ENCODE measurements around the gene CDH23. TPM values are rescaled to one million over a fixed set of nuclear protein-coding genes. Genes with fewer than 3 reads are reported as not detected.

Gene CDH23
- total RNA-seq, 2 donors from 2014 or later, result 3.9 to 74.8 TPM

DNA sequence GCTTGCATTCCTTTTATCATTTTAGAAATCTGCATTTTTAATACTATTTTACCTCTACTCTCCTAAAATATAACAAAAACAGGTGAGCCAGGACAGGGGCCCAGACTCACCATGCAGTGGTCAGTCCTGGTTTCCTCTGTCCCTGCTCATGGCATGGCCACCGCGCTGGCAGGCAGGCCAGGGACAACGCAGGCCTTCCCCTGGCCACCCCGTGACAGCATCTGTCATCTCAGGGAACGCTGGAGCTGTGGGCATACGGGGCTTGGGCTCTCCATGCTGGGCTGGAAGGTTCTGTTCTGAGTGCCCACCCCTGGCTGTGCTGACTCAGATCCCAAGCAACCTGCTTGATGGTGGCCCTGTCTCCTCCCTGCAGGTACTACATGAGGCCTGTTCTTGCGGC lies 35.1 kb upstream of the CDH23 start:
- Histone ChIP-seq H3K27ac (no peak overlapping the region), H3K36me3 (no peaks in the 10 kb centered on the region), H3K27me3 (replicated peaks; ENCODE audit: insufficient read depth) (no peaks in the 10 kb centered on the region), H3K9me3 (no peaks in the 10 kb centered on the region), H3K4me3 (no peak overlapping the region), H3K4me1 (replicated peaks) (no peaks in the 10 kb centered on the region)
- intact Hi-C loops (cut with DNase I), result no loop called here
- TF ChIP-seq POLR2A (IDR thresholded peaks at IDR 0.05), result no peak
- TF ChIP-seq, protein P1, sequence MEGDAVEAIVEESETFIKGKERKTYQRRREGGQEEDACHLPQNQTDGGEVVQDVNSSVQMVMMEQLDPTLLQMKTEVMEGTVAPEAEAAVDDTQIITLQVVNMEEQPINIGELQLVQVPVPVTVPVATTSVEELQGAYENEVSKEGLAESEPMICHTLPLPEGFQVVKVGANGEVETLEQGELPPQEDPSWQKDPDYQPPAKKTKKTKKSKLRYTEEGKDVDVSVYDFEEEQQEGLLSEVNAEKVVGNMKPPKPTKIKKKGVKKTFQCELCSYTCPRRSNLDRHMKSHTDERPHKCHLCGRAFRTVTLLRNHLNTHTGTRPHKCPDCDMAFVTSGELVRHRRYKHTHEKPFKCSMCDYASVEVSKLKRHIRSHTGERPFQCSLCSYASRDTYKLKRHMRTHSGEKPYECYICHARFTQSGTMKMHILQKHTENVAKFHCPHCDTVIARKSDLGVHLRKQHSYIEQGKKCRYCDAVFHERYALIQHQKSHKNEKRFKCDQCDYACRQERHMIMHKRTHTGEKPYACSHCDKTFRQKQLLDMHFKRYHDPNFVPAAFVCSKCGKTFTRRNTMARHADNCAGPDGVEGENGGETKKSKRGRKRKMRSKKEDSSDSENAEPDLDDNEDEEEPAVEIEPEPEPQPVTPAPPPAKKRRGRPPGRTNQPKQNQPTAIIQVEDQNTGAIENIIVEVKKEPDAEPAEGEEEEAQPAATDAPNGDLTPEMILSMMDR (IDR thresholded peaks at IDR 0.05), result no peak
- no peak for TF ChIP-seq POLR2AphosphoS5 (IDR thresholded peaks at IDR 0.05)
- DNase-seq (ENCODE audit: low spot score), result no peak
- 94% methylated on average over 7 of the region's 7 CpGs for WGBS

DNA sequence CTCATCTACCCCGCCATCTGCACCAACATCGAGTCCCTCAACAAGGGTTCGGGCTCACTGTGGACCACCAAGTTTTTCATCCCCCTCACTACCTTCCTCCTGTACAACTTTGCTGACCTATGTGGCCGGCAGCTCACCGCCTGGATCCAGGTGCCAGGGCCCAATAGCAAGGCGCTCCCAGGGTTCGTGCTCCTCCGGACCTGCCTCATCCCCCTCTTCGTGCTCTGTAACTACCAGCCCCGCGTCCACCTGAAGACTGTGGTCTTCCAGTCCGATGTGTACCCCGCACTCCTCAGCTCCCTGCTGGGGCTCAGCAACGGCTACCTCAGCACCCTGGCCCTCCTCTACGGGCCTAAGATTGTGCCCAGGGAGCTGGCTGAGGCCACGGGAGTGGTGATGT lies 34.6 kb upstream of the CDH23 start:
- H3K36me3 ChIP-seq, result no peaks in the 10 kb centered on the region
- no peak for DNase-seq (ENCODE audit: low spot score)

GRCh38 chr10:71363936-71364335 lies 32.8 kb upstream of the CDH23 start:
- no peak for DNase-seq (ENCODE audit: low spot score)
- no peaks in the 10 kb centered on the region for H3K9me3 ChIP-seq
- no peak for TF ChIP-seq POLR2AphosphoS5 (IDR thresholded peaks at IDR 0.05)
- TF ChIP-seq, protein P1 (IDR thresholded peaks at IDR 0.05), result no peak
- no peak for TF ChIP-seq POLR2A (IDR thresholded peaks at IDR 0.05)
- H3K4me1 ChIP-seq (replicated peaks), result no peaks in the 10 kb centered on the region
- intact Hi-C loops (cut with DNase I), result no loop called here
- no peaks in the 10 kb centered on the region for H3K36me3 ChIP-seq
- H3K27me3 ChIP-seq (replicated peaks; ENCODE audit: insufficient read depth), result no peaks in the 10 kb centered on the region
- H3K4me3 ChIP-seq, result no peak overlapping the region
- H3K27ac ChIP-seq, result no peak overlapping the region

More for the DNA sequence above, 34.6 kb upstream of the CDH23 start:
- Histone ChIP-seq H3K4me3 (no peak overlapping the region), H3K4me1 (replicated peaks) (no peaks in the 10 kb centered on the region), H3K27me3 (replicated peaks; ENCODE audit: insufficient read depth) (no peaks in the 10 kb centered on the region), H3K9me3 (no peaks in the 10 kb centered on the region), H3K27ac (no peak overlapping the region)
- TF ChIP-seq POLR2A (IDR thresholded peaks at IDR 0.05), result no peak
- TF ChIP-seq POLR2AphosphoS5 (IDR thresholded peaks at IDR 0.05), result no peak
- TF ChIP-seq, protein P1 (IDR thresholded peaks at IDR 0.05), result no peak
- intact Hi-C loops (cut with DNase I), result no loop called here
- 97% methylated on average over 16 of the region's 16 CpGs for WGBS

DNA sequence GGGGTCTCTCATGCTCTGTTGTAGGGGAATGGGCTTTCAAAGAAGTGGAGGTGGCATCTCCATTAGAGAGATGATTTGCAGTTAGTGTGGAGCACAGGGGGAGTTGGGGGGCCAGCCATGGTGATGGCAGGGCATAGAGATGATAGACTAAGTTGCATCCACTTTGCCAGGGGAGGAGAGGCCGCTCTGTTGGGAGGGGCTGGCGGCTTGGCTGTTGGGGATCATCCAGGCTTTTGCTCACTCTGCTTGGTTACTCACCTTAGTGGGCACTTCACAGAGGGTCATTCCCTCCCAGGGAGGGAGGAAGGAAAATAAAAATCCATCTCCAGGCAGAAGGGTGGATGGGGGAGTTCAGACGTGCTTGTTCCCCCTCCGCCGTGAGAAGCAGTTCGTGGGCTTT lies 31.4 kb upstream of the CDH23 start:
- Histone ChIP-seq H3K9me3 (no peaks in the 10 kb centered on the region), H3K36me3 (no peaks in the 10 kb centered on the region), H3K27me3 (replicated peaks; ENCODE audit: insufficient read depth) (no peaks in the 10 kb centered on the region), H3K4me1 (replicated peaks) (no peaks in the 10 kb centered on the region), H3K4me3 (no peak overlapping the region), H3K27ac (no peak overlapping the region)
- no peak for DNase-seq (ENCODE audit: low spot score)
- no peak for TF ChIP-seq POLR2A (IDR thresholded peaks at IDR 0.05)
- TF ChIP-seq POLR2AphosphoS5 (IDR thresholded peaks at IDR 0.05), result no peak
- TF ChIP-seq, protein P1 (IDR thresholded peaks at IDR 0.05), result no peak
- WGBS, result 89% methylated on average over 6 of the region's 6 CpGs
- intact Hi-C loops (cut with DNase I), result no loop called here

GRCh38 chr10:71366690-71367089 lies 30.0 kb upstream of the CDH23 start:
- H3K27ac ChIP-seq, result no peak overlapping the region
- no peaks in the 10 kb centered on the region for H3K27me3 ChIP-seq (replicated peaks; ENCODE audit: insufficient read depth)
- no peak overlapping the region for H3K4me3 ChIP-seq
- WGBS, result 54% methylated on average over 8 of the region's 8 CpGs
- TF ChIP-seq POLR2A (IDR thresholded peaks at IDR 0.05) (no peak), POLR2AphosphoS5 (IDR thresholded peaks at IDR 0.05) (no peak)
- TF ChIP-seq, protein P1 (IDR thresholded peaks at IDR 0.05), result no peak
- no peaks in the 10 kb centered on the region for H3K4me1 ChIP-seq (replicated peaks)
- H3K36me3 ChIP-seq, result no peaks in the 10 kb centered on the region
- intact Hi-C loops (cut with DNase I), result no loop called here
- no peak for DNase-seq (ENCODE audit: low spot score)
- H3K9me3 ChIP-seq, result no peaks in the 10 kb centered on the region
